HG03575 (cell line): ENCODE results near the gene ZKSCAN2.

Experiments
- ATAC-seq: cut with Tn5 transposase; IDR thresholded peaks from one replicate; pipeline ENCODE4 v1.9.1; 2021; ENCODE audit not compliant: unreplicated experiment, insufficient number of reproducible peaks, low FRiP score; ENCODE audit errors: extremely low read depth

The ZKSCAN2 gene

DNA sequence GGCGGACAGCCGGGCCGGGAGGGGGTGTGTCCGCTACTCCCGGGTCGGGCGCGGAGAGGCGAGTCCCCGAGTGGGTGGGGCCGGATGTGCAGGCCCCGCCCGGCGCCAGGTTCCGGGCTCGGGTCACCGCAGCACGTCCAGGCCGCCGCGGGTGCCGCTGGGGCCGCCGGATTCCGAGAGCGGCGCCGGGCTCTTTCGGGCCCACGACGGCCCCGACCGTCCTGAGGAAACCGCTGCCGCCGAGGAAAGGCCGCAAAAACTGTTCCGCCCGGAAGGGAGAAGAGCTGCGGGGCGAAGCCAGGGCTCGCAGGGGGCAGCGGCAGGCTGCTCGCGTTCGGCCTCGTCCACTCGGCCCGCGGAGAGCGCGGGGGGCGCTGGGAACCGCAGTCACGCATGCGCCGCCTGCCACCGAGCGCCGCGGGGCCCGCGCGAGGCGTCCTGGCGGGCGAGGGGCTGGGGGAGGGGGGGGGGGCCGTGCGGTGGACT, at the start of gene ZKSCAN2:
TSS of gene ZKSCAN2 (minus strand) at position 376 of the 486 bp plus-strand sequence. CDS start 718 bp downstream, outside the sequence.
- no peak for ATAC-seq

GRCh38 chr16:25299792-25300590, 42.3 kb upstream of the ZKSCAN2 start:
- ATAC-seq: no peak

DNA sequence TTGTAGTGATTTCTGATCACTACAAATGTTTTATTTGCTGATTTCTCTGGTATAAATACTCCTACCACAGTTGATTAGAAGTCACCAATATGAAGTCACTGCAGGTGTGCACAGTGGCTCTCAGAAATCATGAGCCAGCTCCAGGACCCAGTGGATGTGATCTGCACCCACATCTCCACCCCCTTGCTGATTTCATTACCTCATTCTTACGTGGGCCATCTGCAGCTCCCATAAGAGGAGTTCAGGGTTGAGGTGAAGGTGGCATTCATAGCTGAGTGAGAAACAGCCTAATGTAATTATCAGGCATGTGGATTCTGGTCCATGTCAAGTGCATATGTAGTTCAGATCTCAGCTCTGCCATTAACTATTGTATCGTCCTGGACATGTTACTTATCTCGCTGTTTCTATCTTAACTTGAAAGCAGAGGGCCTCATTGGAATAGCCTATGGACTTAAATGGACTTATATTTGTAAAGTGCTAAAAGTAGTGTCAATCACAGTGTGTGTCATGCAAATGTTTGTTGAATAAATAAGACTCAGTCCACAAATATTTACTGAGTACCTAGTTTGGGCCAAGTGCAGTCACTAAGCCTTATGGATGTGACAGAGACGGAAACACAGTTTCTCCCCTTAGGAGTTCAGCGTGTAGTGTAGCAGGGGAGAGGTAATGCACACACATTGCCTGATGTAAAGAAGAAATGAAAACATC, 40.7 kb upstream of the ZKSCAN2 start:
- no peak for ATAC-seq

- ATAC-seq: no peak
These were observed 39.6 kb upstream of the ZKSCAN2 start for GRCh38 chr16:25297151-25297787.

GRCh38 chr16:25291580-25291979, 33.9 kb upstream of the ZKSCAN2 start:
- ATAC-seq: no peak

DNA sequence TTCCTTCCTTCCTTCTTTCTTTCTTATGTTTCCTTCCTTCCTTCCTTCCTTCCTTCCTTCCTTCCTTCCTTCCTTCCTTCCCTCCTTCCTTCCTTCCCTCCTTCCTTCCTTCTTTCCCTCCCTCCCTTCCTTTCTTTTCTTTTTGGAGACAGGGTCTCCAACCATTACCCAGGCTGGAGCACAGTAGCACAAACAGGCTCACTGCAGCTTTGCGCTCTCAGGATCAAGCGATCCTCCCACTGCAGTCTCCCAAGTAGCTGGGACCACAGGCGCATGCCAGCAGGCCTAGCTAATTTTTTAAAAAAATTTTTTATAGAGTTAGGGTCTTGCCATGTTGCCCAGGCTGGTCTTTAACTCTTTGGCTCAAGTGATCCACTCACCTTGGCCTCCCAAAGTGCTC, 31.8 kb upstream of the ZKSCAN2 start:
- no peak for ATAC-seq

- ATAC-seq: no peak
These were observed 21.8 kb upstream of the ZKSCAN2 start for GRCh38 chr16:25279491-25279890.

DNA sequence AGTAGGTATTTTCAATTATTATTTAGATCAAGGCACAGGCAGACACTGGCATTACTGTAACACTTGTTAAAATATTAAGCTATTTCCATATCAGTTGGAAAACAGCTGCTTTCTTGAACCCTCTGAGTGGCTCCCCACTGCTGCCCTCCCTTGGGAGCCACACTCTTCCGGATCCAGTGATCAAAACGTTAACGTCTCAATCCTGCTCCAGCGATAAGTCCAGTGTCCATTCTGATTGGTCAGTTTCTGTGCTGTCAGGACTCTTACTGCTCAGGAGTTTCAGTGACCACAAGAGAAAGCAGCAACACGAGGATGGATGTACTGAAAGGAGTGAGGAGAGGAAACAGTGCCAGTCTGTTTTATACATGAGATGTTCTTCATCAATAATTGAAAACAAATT, 13.8 kb upstream of the ZKSCAN2 start:
- no peak for ATAC-seq

DNA sequence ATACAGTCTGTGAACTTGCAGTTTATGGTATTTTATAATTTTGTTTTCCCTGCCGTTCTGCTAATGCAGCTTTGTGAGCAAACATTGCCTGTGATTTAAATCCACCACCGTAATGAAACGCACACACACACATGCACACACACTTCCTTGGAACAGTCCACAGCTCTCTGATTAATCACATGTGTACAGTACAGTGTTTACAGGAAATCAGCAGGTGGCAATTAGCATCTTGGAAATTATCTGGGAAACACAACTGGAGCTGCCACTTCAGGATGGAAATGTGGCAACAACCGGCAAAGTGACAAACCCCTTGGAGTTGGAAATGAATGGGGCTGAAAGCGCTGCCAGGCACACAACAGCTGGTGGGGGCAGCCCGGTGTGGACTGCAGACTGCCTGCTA, 12.9 kb upstream of the ZKSCAN2 start:
- ATAC-seq: no peak

DNA sequence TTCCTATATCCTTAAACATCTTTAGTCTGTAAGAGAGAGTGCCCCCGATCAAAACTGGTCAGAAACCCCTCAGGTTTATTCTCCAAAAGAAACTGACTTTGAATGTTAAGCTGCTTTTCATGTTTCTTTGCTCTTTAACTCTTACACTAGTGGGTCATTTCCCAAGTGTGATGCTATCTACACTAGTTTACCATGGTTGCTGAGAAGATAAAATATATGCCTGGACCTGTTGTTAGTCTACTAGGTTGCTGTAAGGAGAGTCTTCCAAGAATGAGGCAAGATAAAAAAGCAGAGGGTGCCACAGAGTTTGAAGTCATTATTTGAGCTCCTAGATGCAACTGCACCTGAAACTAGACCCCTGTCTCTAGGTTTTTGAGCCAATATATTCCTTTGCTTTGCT, 12.2 kb upstream of the ZKSCAN2 start:
- no peak for ATAC-seq

GRCh38 chr16:25265968-25266367, 8.3 kb upstream of the ZKSCAN2 start:
- ATAC-seq: no peak

GRCh38 chr16:25264597-25264996, 7.0 kb upstream of the ZKSCAN2 start:
- no peak for ATAC-seq

GRCh38 chr16:25260416-25260815, 2.8 kb upstream of the ZKSCAN2 start:
- ATAC-seq: no peak

GRCh38 chr16:25258861-25259179, 1.2 kb upstream of the ZKSCAN2 start:
- ATAC-seq: no peak

DNA sequence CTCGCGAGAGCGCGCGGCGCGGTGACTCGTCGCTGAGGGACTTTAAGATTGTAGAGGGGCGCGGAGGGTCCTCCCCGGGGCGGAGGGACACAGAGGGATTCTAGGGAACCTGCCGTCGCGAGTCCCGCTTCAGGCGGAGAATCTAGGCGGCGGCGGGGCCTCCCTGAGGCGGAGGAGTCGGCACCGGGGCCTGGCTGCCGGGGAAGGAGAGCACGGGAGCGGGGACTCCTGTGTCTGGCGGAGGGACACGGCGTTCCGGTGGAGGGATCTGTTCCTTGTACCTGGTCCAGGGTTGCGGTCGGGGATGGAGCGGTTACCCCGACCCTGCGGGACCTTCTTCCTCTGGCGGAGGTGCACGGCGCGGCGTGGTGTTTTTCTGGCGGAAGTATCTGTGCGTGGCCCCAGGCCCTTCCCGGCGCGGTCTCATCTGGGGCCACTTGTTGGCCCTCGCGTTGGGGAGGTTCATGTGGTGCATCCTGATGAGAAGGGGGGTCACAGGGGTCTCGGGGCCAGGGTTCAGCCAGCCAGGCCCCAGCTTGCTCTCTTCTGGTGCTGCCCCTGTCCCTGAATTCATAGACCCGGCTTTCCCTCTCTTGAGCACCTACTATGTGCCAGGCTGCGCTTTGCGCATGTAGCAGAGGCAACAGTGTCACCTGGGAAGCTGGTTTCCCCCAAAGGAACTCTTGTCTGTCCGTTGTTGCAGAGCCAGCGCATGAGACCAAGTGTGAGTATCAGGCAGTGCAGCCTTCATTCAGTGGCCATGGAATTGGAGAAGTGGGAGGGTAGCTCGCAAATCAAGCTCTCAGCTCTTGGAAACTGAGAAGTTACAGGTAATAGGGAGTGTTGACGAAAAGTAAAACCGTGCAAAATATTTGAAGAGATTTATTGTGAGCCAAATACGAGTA, 563 bp upstream of the ZKSCAN2 start:
- no peak for ATAC-seq

DNA sequence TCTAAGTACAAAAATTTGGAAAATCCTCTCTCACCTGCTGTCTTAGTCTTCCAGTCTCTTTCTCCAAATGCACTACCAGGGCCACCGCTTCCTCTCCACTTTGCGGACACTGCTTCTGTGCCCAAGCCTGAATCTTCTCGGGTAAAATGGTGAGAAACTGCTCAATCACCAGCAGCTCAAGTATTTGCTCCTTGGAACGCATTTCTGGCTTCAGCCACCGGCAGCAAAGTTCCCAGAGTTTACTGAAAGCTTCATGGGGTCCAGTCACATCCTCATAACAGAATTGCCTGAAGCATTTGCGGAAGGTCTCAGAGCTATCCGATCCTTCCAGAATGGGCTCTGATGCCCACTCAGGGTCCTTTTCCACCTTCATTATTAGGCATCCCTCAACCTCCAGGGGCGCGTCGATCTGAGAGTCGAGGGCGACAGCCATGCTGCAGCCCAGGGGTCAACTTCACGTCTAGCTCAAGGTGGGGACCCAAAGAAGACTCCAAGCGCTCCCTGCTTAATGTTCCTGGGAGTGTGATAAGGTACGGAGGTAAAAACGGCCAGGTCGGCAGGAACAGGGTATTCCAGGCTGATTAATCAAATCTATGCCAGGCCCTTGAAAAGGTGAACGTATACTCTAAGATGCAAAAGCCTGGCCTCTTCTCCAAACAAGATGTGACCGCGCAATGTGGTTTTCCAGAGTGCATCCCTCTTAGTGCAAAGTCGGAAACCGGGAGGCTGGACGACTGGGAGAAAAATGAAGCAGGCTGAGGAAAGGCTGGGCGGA, 763 bp downstream of the ZKSCAN2 start:
- no peak for ATAC-seq

DNA sequence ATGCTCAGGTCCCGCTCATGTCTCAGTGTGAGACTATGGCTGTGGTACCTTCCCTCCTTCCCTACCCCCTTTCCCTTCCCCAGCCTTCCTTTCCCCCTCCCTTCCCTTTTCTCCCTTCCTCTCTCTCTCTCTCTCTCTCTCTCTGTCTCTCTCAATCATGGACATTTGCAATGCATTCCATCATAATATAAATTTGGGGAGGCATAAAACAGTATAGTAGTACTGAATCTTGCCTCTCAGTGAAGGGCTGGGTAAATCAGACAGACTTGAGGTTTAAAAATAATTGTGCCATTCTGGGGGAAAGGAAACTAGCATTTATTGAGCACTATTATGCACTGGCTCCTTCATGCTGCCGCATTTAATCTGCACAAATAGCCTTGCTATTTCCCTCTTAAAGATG, 4.3 kb downstream of the ZKSCAN2 start:
- ATAC-seq: no peak

GRCh38 chr16:25250467-25250866, 7.2 kb downstream of the ZKSCAN2 start:
- no peak for ATAC-seq
